Measurements from ENCODE around the gene SRSF9. TPM values are rescaled to one million over a fixed set of nuclear protein-coding genes. Genes with fewer than 3 reads are reported as not detected.

Gene SRSF9
- total RNA-seq, 1 experiment from 2014 or later, result 231 TPM

GRCh38 chr12:120496413-120497340, 27.1 kb upstream of the SRSF9 start:
- peak in 1 of 2 experiments; percentile 23 for DNase-seq
- peaks cover 47% of the 10 kb centered on the region for H3K79me2 ChIP-seq (ENCODE audit: low read depth)
- CTCF ChIA-PET, result interaction anchor here (0.7 kb wide), 3 partner anchors 22 to 329 kb away, joined by 4 to 13 read pairs (median 11); no protein-coding TSS in a partner anchor

GRCh38 chr12:120495731-120496412, 26.3 kb upstream of the SRSF9 start, which contains the start of gene DYNLL1:
Gene DYNLL1, plus strand, starts transcription at chr12:120496113. Its CDS starts 309 bp downstream, at chr12:120496422.
- Histone ChIP-seq H3K4me3 (peak within 1 kb of the TSS; percentile 91), H3K9me2 (ENCODE audit: insufficient read depth) (no peaks in the 10 kb centered on the region), H3K27me3 (ENCODE audit: insufficient read depth, low read depth) (no peaks in the 10 kb centered on the region), H3K36me3 (ENCODE audit: low read depth) (peaks cover 8% of the 10 kb centered on the region), H3F3A (ENCODE audit: insufficient read depth, low read depth) (peaks cover 33% of the 10 kb centered on the region), H3K4me1 (replicated peaks; ENCODE audit: insufficient read depth) (peaks cover 23% of the 10 kb centered on the region), H3K27ac (peak within 1 kb of the TSS; percentile 21; the same call in 1 of the 2 replicates), H3K79me2 (ENCODE audit: low read depth) (peaks cover 47% of the 10 kb centered on the region), H2AFZ (peak within 1 kb of the TSS; percentile 85), H4K20me1 (ENCODE audit: insufficient read depth) (peaks cover 23% of the 10 kb centered on the region), H3K9me3 (ENCODE audit: insufficient read depth, low read depth) (no peaks in the 10 kb centered on the region), H3K4me2 (peak within 1 kb of the TSS; percentile 95)
- ChIA-PET POLR2A (ENCODE audit: unreplicated experiment) (interaction anchor here (0.5 to 1.6 kb wide), 9 partner anchors 9 to 1926 kb away, joined by 3 to 26 read pairs (median 3); partner anchors contain the start of genes CLIP1, COX6A1, POP5 and RPLP0), CTCF (interaction anchor here (0.7 to 1.1 kb wide), 4 partner anchors 21 to 329 kb away, joined by 4 to 11 read pairs (median 4); no protein-coding TSS in a partner anchor)
- DNase-seq, result peak; percentile 87 to 98
- no TSS peak for BruUV-seq (replicated peaks)
- no peak for TF ChIP-seq CTCF (conservative IDR thresholded peaks at IDR 0.05)
- TF ChIP-seq EZH2 (IDR thresholded peaks at IDR 0.05; ENCODE audit: low read depth), result no peak
- intact Hi-C loops (cut with micrococcal nuclease; ENCODE audit: unreplicated experiment), result loop anchor here (1.0 to 2.0 kb wide), 4 partner anchors 21 to 139 kb away; partner anchors contain the start of genes COQ5 and SRSF9

More at GRCh38 chr12:120496413-120497340, 27.1 kb upstream of the SRSF9 start:
- H4K20me1 ChIP-seq (ENCODE audit: insufficient read depth), result peaks cover 23% of the 10 kb centered on the region
- no peaks in the 10 kb centered on the region for H3K9me3 ChIP-seq (ENCODE audit: insufficient read depth, low read depth)
- H3K36me3 ChIP-seq (ENCODE audit: low read depth), result peaks cover 8% of the 10 kb centered on the region; the same call in 1 of the 2 replicates
- H3K4me1 ChIP-seq (replicated peaks; ENCODE audit: insufficient read depth), result peaks cover 23% of the 10 kb centered on the region
- POLR2A ChIA-PET (ENCODE audit: unreplicated experiment), result interaction anchor here (0.5 to 1.6 kb wide), 6 partner anchors 8 to 1926 kb away, joined by 3 to 26 read pairs (median 5); partner anchors contain the start of genes CLIP1, COX6A1 and POP5
- H3K4me2 ChIP-seq, result peak overlapping the region; percentile 95
- no peaks in the 10 kb centered on the region for H3K27me3 ChIP-seq (ENCODE audit: insufficient read depth, low read depth)
- H3F3A ChIP-seq (ENCODE audit: insufficient read depth, low read depth), result peaks cover 35% of the 10 kb centered on the region
- H2AFZ ChIP-seq, result peak overlapping the region; percentile 75
- intact Hi-C loops (cut with micrococcal nuclease; ENCODE audit: unreplicated experiment), result loop anchor here (2.0 kb wide), 1 partner anchor 140 kb away; no protein-coding TSS in a partner anchor
- BruUV-seq (replicated peaks), result no TSS peak
- no peaks in the 10 kb centered on the region for H3K9me2 ChIP-seq (ENCODE audit: insufficient read depth)
- H3K4me3 ChIP-seq, result peak overlapping the region; percentile 91
- H3K27ac ChIP-seq, result peak overlapping the region; percentile 21; the same call in 1 of the 2 replicates
- no peak for TF ChIP-seq EZH2 (IDR thresholded peaks at IDR 0.05; ENCODE audit: low read depth)

GRCh38 chr12:120495186-120495730, 25.7 kb upstream of the SRSF9 start:
- intact Hi-C loops (cut with micrococcal nuclease; ENCODE audit: unreplicated experiment), result loop anchor here (1.0 to 2.0 kb wide), 3 partner anchors 20 to 34 kb away; partner anchors contain the start of genes COQ5 and SRSF9
- peak overlapping the region; percentile 95 for H3K4me2 ChIP-seq
- H2AFZ ChIP-seq, result peak overlapping the region; percentile 85
- ChIA-PET POLR2A (ENCODE audit: unreplicated experiment) (interaction anchor here (0.5 to 1.0 kb wide), 8 partner anchors 10 to 1174 kb away, joined by 3 to 8 read pairs (median 4); partner anchors contain the start of genes POP5 and RPLP0), CTCF (interaction anchor here (1.0 to 1.1 kb wide), 2 partner anchors 21 to 23 kb away, joined by 4 to 5 read pairs; no protein-coding TSS in a partner anchor)
- no TSS peak for BruUV-seq (replicated peaks)
- H3F3A ChIP-seq (ENCODE audit: insufficient read depth, low read depth), result peaks cover 27% of the 10 kb centered on the region
- H3K36me3 ChIP-seq (ENCODE audit: low read depth), result peaks cover 8% of the 10 kb centered on the region
- TF ChIP-seq CTCF (conservative IDR thresholded peaks at IDR 0.05) (no peak), EZH2 (IDR thresholded peaks at IDR 0.05; ENCODE audit: low read depth) (no peak)
- H3K27me3 ChIP-seq (ENCODE audit: insufficient read depth, low read depth), result no peaks in the 10 kb centered on the region
- H3K4me1 ChIP-seq (replicated peaks; ENCODE audit: insufficient read depth), result peaks cover 23% of the 10 kb centered on the region
- peak overlapping the region; percentile 91 for H3K4me3 ChIP-seq
- peaks cover 23% of the 10 kb centered on the region for H4K20me1 ChIP-seq (ENCODE audit: insufficient read depth)
- H3K9me2 ChIP-seq (ENCODE audit: insufficient read depth), result no peaks in the 10 kb centered on the region
- DNase-seq, result peak in 1 of 2 experiments; percentile 3
- H3K9me3 ChIP-seq (ENCODE audit: insufficient read depth, low read depth), result no peaks in the 10 kb centered on the region
- no peak overlapping the region for H3K27ac ChIP-seq
- H3K79me2 ChIP-seq (ENCODE audit: low read depth), result peaks cover 47% of the 10 kb centered on the region

Measured in PC-9 (cell line).